Stimulated activated memory B cell treated with anti-CD40 and anti-IgM and Interleukin-4, amounts not matched to agents 10 μg/mL and 1 μg/mL and 100 μg/mL, for 72 hours (primary cell): Measurements from ENCODE around the gene ATP2C2.
"Not testable (repeated sequence)": the region's sequence is repeated elsewhere in the genome, so short reads cannot be mapped to it uniquely, and the experiment has no call there.

Experiments
- ATAC-seq: fragments of 150-1000 bp; cut with Tn5 transposase; 2 replicates; pipeline ENCODE4 v1.10.0; 2021
- H3K27ac Mint-ChIP-seq: one replicate; pipeline ENCODE4 v1.8.0; 2022; ENCODE audit warnings: mild to moderate bottlenecking, mixed read lengths
- H3K27me3 Mint-ChIP-seq: one replicate; pipeline ENCODE4 v1.8.0; 2022; ENCODE audit warnings: mixed read lengths
- H3K36me3 Mint-ChIP-seq: one replicate; pipeline ENCODE4 v1.8.0; 2022; ENCODE audit warnings: mixed read lengths
- H3K4me1 Mint-ChIP-seq: one replicate; pipeline ENCODE4 v1.8.0; 2022; ENCODE audit warnings: mixed read lengths
- H3K4me3 Mint-ChIP-seq: one replicate; pipeline ENCODE4 v1.8.0; 2022; ENCODE audit warnings: mild to moderate bottlenecking, moderate library complexity, mixed read lengths
- H3K9me3 Mint-ChIP-seq: one replicate; pipeline ENCODE4 v1.8.0; 2022; ENCODE audit warnings: mixed read lengths

ATP2C2 gene

GRCh38 chr16:84391151-84392030, 23.1 kb downstream of the ATP2C2 start:
- Mint-ChIP-seq H3K27ac (no peak overlapping the region), H3K4me3 (no peak overlapping the region), H3K9me3 (peaks cover under 1% of the 10 kb centered on the region), H3K36me3 (no peaks in the 10 kb centered on the region), H3K4me1 (no peaks in the 10 kb centered on the region), H3K27me3 (peaks cover 58% of the 10 kb centered on the region)
- ATAC-seq = no peak

GRCh38 chr16:84392031-84392360, 23.7 kb downstream of the ATP2C2 start:
- no peak for ATAC-seq
- Mint-ChIP-seq H3K27ac (no peak overlapping the region), H3K9me3 (no peaks in the 10 kb centered on the region), H3K36me3 (no peaks in the 10 kb centered on the region), H3K4me1 (no peaks in the 10 kb centered on the region), H3K27me3 (peaks cover 59% of the 10 kb centered on the region), H3K4me3 (no peak overlapping the region)

GRCh38 chr16:84396082-84396481, 27.7 kb downstream of the ATP2C2 start:
- peaks cover 39% of the 10 kb centered on the region for H3K27me3 Mint-ChIP-seq
- H3K9me3 Mint-ChIP-seq, ATAC-seq, H3K27ac Mint-ChIP-seq, H3K36me3 Mint-ChIP-seq, H3K4me1 Mint-ChIP-seq, H3K4me3 Mint-ChIP-seq: not testable (repeated sequence)

GRCh38 chr16:84396537-84397008, 28.2 kb downstream of the ATP2C2 start:
- H3K9me3 Mint-ChIP-seq = peaks cover 4% of the 10 kb centered on the region
- no peak overlapping the region for H3K4me3 Mint-ChIP-seq
- no peak for ATAC-seq
- no peak overlapping the region for H3K27ac Mint-ChIP-seq
- peaks cover 39% of the 10 kb centered on the region for H3K27me3 Mint-ChIP-seq
- no peaks in the 10 kb centered on the region for H3K4me1 Mint-ChIP-seq
- no peaks in the 10 kb centered on the region for H3K36me3 Mint-ChIP-seq

GRCh38 chr16:84397090-84397489, 28.8 kb downstream of the ATP2C2 start:
- peaks cover 4% of the 10 kb centered on the region for H3K9me3 Mint-ChIP-seq
- ATAC-seq = no peak
- no peaks in the 10 kb centered on the region for H3K36me3 Mint-ChIP-seq
- peaks cover 39% of the 10 kb centered on the region for H3K27me3 Mint-ChIP-seq
- H3K4me1 Mint-ChIP-seq = no peaks in the 10 kb centered on the region
- no peak overlapping the region for H3K27ac Mint-ChIP-seq
- no peak overlapping the region for H3K4me3 Mint-ChIP-seq

GRCh38 chr16:84398701-84399100, 30.4 kb downstream of the ATP2C2 start:
- no peaks in the 10 kb centered on the region for H3K36me3 Mint-ChIP-seq
- no peak for ATAC-seq
- no peaks in the 10 kb centered on the region for H3K4me1 Mint-ChIP-seq
- H3K9me3 Mint-ChIP-seq = peaks cover 4% of the 10 kb centered on the region
- no peak overlapping the region for H3K27ac Mint-ChIP-seq
- no peak overlapping the region for H3K4me3 Mint-ChIP-seq
- H3K27me3 Mint-ChIP-seq = peaks cover 26% of the 10 kb centered on the region

- H3K27me3 Mint-ChIP-seq = peaks cover 26% of the 10 kb centered on the region
- not testable (repeated sequence) for H3K4me3 Mint-ChIP-seq, ATAC-seq, H3K27ac Mint-ChIP-seq, H3K4me1 Mint-ChIP-seq, H3K9me3 Mint-ChIP-seq, H3K36me3 Mint-ChIP-seq
Measured at GRCh38 chr16:84399912-84400311, 31.6 kb downstream of the ATP2C2 start.

- not testable (repeated sequence) for H3K4me1 Mint-ChIP-seq, H3K27ac Mint-ChIP-seq, ATAC-seq, H3K36me3 Mint-ChIP-seq, H3K9me3 Mint-ChIP-seq, H3K4me3 Mint-ChIP-seq
- H3K27me3 Mint-ChIP-seq = peaks cover 38% of the 10 kb centered on the region
Measured at GRCh38 chr16:84403435-84403834, 35.1 kb downstream of the ATP2C2 start.

- Mint-ChIP-seq H3K9me3 (peaks cover 4% of the 10 kb centered on the region), H3K4me1 (no peaks in the 10 kb centered on the region), H3K27me3 (peaks cover 40% of the 10 kb centered on the region), H3K4me3 (no peak overlapping the region), H3K27ac (no peak overlapping the region), H3K36me3 (no peaks in the 10 kb centered on the region)
- ATAC-seq = no peak
Measured at GRCh38 chr16:84404324-84404723, 36.0 kb downstream of the ATP2C2 start.

GRCh38 chr16:84404936-84405639, 36.8 kb downstream of the ATP2C2 start:
- Mint-ChIP-seq H3K27ac (no peak overlapping the region), H3K27me3 (peaks cover 48% of the 10 kb centered on the region), H3K36me3 (no peaks in the 10 kb centered on the region), H3K4me3 (no peak overlapping the region), H3K9me3 (peaks cover under 1% of the 10 kb centered on the region), H3K4me1 (no peaks in the 10 kb centered on the region)
- ATAC-seq = no peak

GRCh38 chr16:84406006-84406963, 37.9 kb downstream of the ATP2C2 start:
- Mint-ChIP-seq H3K4me3 (no peak overlapping the region), H3K27me3 (peaks cover 56% of the 10 kb centered on the region), H3K27ac (no peak overlapping the region), H3K9me3 (no peaks in the 10 kb centered on the region), H3K4me1 (no peaks in the 10 kb centered on the region), H3K36me3 (no peaks in the 10 kb centered on the region)
- ATAC-seq = no peak

GRCh38 chr16:84407588-84408313, 39.4 kb downstream of the ATP2C2 start:
- Mint-ChIP-seq H3K27ac (no peak overlapping the region), H3K36me3 (no peaks in the 10 kb centered on the region), H3K4me1 (no peaks in the 10 kb centered on the region), H3K27me3 (peaks cover 56% of the 10 kb centered on the region), H3K4me3 (no peak overlapping the region), H3K9me3 (peaks cover 4% of the 10 kb centered on the region)
- ATAC-seq = no peak

GRCh38 chr16:84408314-84408690, 40.0 kb downstream of the ATP2C2 start:
- ATAC-seq = no peak

GRCh38 chr16:84408856-84409255, 40.5 kb downstream of the ATP2C2 start:
- H3K36me3 Mint-ChIP-seq = no peaks in the 10 kb centered on the region
- no peaks in the 10 kb centered on the region for H3K4me1 Mint-ChIP-seq
- H3K4me3 Mint-ChIP-seq = no peak overlapping the region
- no peak overlapping the region for H3K27ac Mint-ChIP-seq
- ATAC-seq = no peak
- H3K27me3 Mint-ChIP-seq = peaks cover 60% of the 10 kb centered on the region
- H3K9me3 Mint-ChIP-seq = peaks cover 4% of the 10 kb centered on the region

More at GRCh38 chr16:84408314-84408690, 40.0 kb downstream of the ATP2C2 start:
- H3K27me3 Mint-ChIP-seq = peaks cover 56% of the 10 kb centered on the region
- no peaks in the 10 kb centered on the region for H3K4me1 Mint-ChIP-seq
- H3K36me3 Mint-ChIP-seq = no peaks in the 10 kb centered on the region
- peaks cover 4% of the 10 kb centered on the region for H3K9me3 Mint-ChIP-seq
- no peak overlapping the region for H3K27ac Mint-ChIP-seq
- no peak overlapping the region for H3K4me3 Mint-ChIP-seq
